Neutrophil (primary cell): ENCODE results near the gene PDE11A.

ENCODE experiments used
- H3K27ac ChIP-seq: fragments of 200-600 bp; sonication (generic); 2 replicates; pipeline ENCODE4 v1.5.1; 2016; ENCODE audit warnings: mild to moderate bottlenecking, moderate library complexity
- H3K27me3 ChIP-seq: fragments of 200-600 bp; sonication (generic); 2 replicates; pipeline ENCODE4 v1.6.0; 2016; ENCODE audit warnings: mild to moderate bottlenecking
- H3K36me3 ChIP-seq: fragments of 200-600 bp; sonication (generic); 2 replicates; pipeline ENCODE4 v1.5.1; 2017
- H3K4me1 ChIP-seq, 2 experiments: fragments of 200-600 bp in 1 of 2; sonication (generic) in 1 of 2; 1 replicate in 1 of 2; 2 replicates in 1 of 2; pipeline versions ENCODE4 v1.5.1 to v1.6.1; 2013 to 2016; ENCODE audit warnings: low read depth in 1 of 2, low read length in 1 of 2, mild to moderate bottlenecking in 1 of 2, moderate library complexity in 1 of 2; ENCODE audit not compliant: control insufficient read depth in 1 of 2, insufficient read depth in 1 of 2
- H3K4me3 ChIP-seq, 2 experiments: fragments of 200-600 bp in 1 of 2; sonication (generic) in 1 of 2; 1 replicate in 1 of 2; 2 replicates in 1 of 2; pipeline ENCODE4 v1.5.1; 2013 to 2016; ENCODE audit warnings: low read depth in 1 of 2, low read length in 1 of 2, mild to moderate bottlenecking in 1 of 2, moderate library complexity in 1 of 2
- H3K9me3 ChIP-seq: fragments of 200-600 bp; sonication (generic); 2 replicates; pipeline ENCODE4 v1.5.1; 2016
- CTCF ChIP-seq: fragments of 200-600 bp; sonication (generic); IDR thresholded peaks from 2 replicates; pipeline ENCODE4 v1.5.1; 2016; ENCODE audit warnings: antibody characterized with exemption

The PDE11A gene

GRCh38 chr2:177639262-177639914, 433.2 kb downstream of the PDE11A start:
- H3K9me3 ChIP-seq, result no peaks in the 10 kb centered on the region
- no peaks in the 10 kb centered on the region for H3K4me1 ChIP-seq
- no peaks in the 10 kb centered on the region for H3K36me3 ChIP-seq
- no peak overlapping the region for H3K4me3 ChIP-seq
- H3K27ac ChIP-seq, result no peak overlapping the region
- no peaks in the 10 kb centered on the region for H3K27me3 ChIP-seq
- TF ChIP-seq CTCF, result no peak

GRCh38 chr2:177638507-177638906, 434.1 kb downstream of the PDE11A start:
- Histone ChIP-seq H3K36me3 (no peaks in the 10 kb centered on the region), H3K27me3 (no peaks in the 10 kb centered on the region), H3K27ac (no peak overlapping the region), H3K4me3 (no peak overlapping the region), H3K4me1 (no peaks in the 10 kb centered on the region), H3K9me3 (no peaks in the 10 kb centered on the region)
- TF ChIP-seq CTCF, result no peak

- H3K27ac ChIP-seq, result no peak overlapping the region
- TF ChIP-seq CTCF, result no peak
- H3K9me3 ChIP-seq, result no peaks in the 10 kb centered on the region
- H3K36me3 ChIP-seq, result no peaks in the 10 kb centered on the region
- no peaks in the 10 kb centered on the region for H3K4me1 ChIP-seq
- no peaks in the 10 kb centered on the region for H3K27me3 ChIP-seq
- H3K4me3 ChIP-seq, result no peak overlapping the region
These were observed 435.9 kb downstream of the PDE11A start for GRCh38 chr2:177636672-177637071.

GRCh38 chr2:177635696-177636095, 436.9 kb downstream of the PDE11A start:
- TF ChIP-seq CTCF, result no peak
- no peaks in the 10 kb centered on the region for H3K27me3 ChIP-seq
- no peaks in the 10 kb centered on the region for H3K36me3 ChIP-seq
- H3K9me3 ChIP-seq, result no peaks in the 10 kb centered on the region
- H3K4me1 ChIP-seq, result no peaks in the 10 kb centered on the region
- H3K4me3 ChIP-seq, result no peak overlapping the region
- H3K27ac ChIP-seq, result no peak overlapping the region

- Histone ChIP-seq H3K9me3 (no peaks in the 10 kb centered on the region), H3K36me3 (no peaks in the 10 kb centered on the region), H3K4me3 (no peak overlapping the region), H3K27ac (no peak overlapping the region), H3K4me1 (no peaks in the 10 kb centered on the region), H3K27me3 (no peaks in the 10 kb centered on the region)
- no peak for TF ChIP-seq CTCF
These were observed 438.7 kb downstream of the PDE11A start for GRCh38 chr2:177633910-177634294.
